CD4-positive, alpha-beta T cell (primary cell): ENCODE data around the gene CDH4. TPM values are rescaled to one million over a fixed set of nuclear protein-coding genes. Genes with fewer than 3 reads are reported as not detected.

Source experiments
- ATAC-seq: fragments of 200-7000 bp; cut with Tn5 transposase; one replicate; pipeline ENCODE4 v1.10.0; 2022; ENCODE audit warnings: mild to moderate bottlenecking; ENCODE audit not compliant: poor library complexity
- CTCF ChIA-PET: fragments of 350-600 bp; sonication (Branson Sonifier 250); formaldehyde crosslinking; loops from one replicate; lab custom pipeline; 2021; ENCODE audit warnings: antibody characterized with exemption, inconsistent platforms; lab: Charles Lee
- POLR2A ChIA-PET: fragments of 350-600 bp; sonication (Branson Sonifier 250); formaldehyde crosslinking; loops from one replicate; lab custom pipeline; 2021; ENCODE audit warnings: antibody characterized with exemption, inconsistent platforms; lab: Charles Lee
- DNase-seq, 14 experiments: peaks; one replicate each; pipeline ENCODE4 v3.0.0-alpha.2; 2013 to 2020; ENCODE audit warnings: mixed read lengths in 2 of 14
- H3K27ac ChIP-seq, 2 donors: one replicate each; pipeline versions ENCODE4 v1.5.1 to v1.7.0; 2013; ENCODE audit warnings: low read length in 2 of 2, low read depth in 1 of 2, mild to moderate bottlenecking in 1 of 2
- H3K27me3 ChIP-seq, 2 experiments: 1 replicate in 1 of 2; 2 replicates in 1 of 2; pipeline versions ENCODE4 v1.6.1 to v1.7.0; 2013; ENCODE audit warnings: low read length in 2 of 2, control low read depth in 1 of 2, mild to moderate bottlenecking in 1 of 2, moderate library complexity in 1 of 2; ENCODE audit not compliant: insufficient read depth in 2 of 2, control insufficient read depth in 1 of 2
- H3K36me3 ChIP-seq: one replicate; pipeline ENCODE4 v1.6.1; 2013; ENCODE audit warnings: low read length, control low read depth; ENCODE audit not compliant: insufficient read depth
- H3K4me1 ChIP-seq: one replicate; pipeline ENCODE4 v1.6.1; 2013; ENCODE audit warnings: low read length, control low read depth; ENCODE audit not compliant: insufficient read depth
- H3K4me3 ChIP-seq: one replicate; pipeline ENCODE4 v1.5.1; 2013; ENCODE audit warnings: mild to moderate bottlenecking, low read length, moderate library complexity
- H3K9me3 ChIP-seq, 2 experiments: 1 replicate in 1 of 2; 2 replicates in 1 of 2; pipeline versions ENCODE4 v1.6.1 to v1.7.0; 2013; ENCODE audit warnings: low read length in 2 of 2, mild to moderate bottlenecking in 2 of 2, control low read depth in 1 of 2, moderate library complexity in 1 of 2; ENCODE audit not compliant: control insufficient read depth in 1 of 2, insufficient read depth in 1 of 2
- H3K27ac Mint-ChIP-seq: one replicate; pipeline ENCODE4 v1.8.0; 2020; ENCODE audit warnings: mixed read lengths
- H3K27me3 Mint-ChIP-seq: one replicate; pipeline ENCODE4 v1.8.0; 2021; ENCODE audit warnings: mixed read lengths
- H3K36me3 Mint-ChIP-seq: one replicate; pipeline ENCODE4 v1.8.0; 2021; ENCODE audit warnings: low read depth, mixed read lengths
- H3K4me1 Mint-ChIP-seq: one replicate; pipeline ENCODE4 v1.8.0; 2021; ENCODE audit warnings: low read depth, mixed read lengths
- H3K4me3 Mint-ChIP-seq: one replicate; pipeline ENCODE4 v1.8.0; 2020; ENCODE audit warnings: mild to moderate bottlenecking, mixed read lengths
- H3K9me3 Mint-ChIP-seq: one replicate; pipeline ENCODE4 v1.8.0; 2020; ENCODE audit warnings: mixed read lengths
- CTCF ChIP-seq: fragments of 200-600 bp; IDR thresholded peaks from one replicate; pipeline ENCODE4 v1.8.0; 2022; ENCODE audit warnings: antibody characterized with exemption, mild to moderate bottlenecking
- intact Hi-C, 2 experiments: fragments of 100-400 bp; cut with DNase I in 1 of 2; cut with micrococcal nuclease in 1 of 2; formaldehyde crosslinking; loops; one replicate each; pipeline versions ENCODE4 v1.15.1 to v1.9.0; 2023 to 2025; cut with DNase I, micrococcal nuclease
- total RNA-seq, 174 experiments: library from RNA in 2 of 174; stranded (reverse) in 2 of 174; gene quantifications; one replicate each; pipeline ENCODE4 v1.2.3 and lab custom pipeline; 2021 to 2026

CDH4 gene
- total RNA-seq, 2 experiments from 2014 or later = 0.11 TPM

- no peak for TF ChIP-seq CTCF
- Mint-ChIP-seq H3K9me3 (peaks cover 3% of the 10 kb centered on the region), H3K4me3 (no peak overlapping the region), H3K27me3 (no peaks in the 10 kb centered on the region), H3K4me1 (no peaks in the 10 kb centered on the region), H3K36me3 (no peaks in the 10 kb centered on the region), H3K27ac (no peak overlapping the region)
- no peaks in the 10 kb centered on the region for H3K36me3 ChIP-seq
- H3K27me3 ChIP-seq = no peaks in the 10 kb centered on the region
- no peak overlapping the region for H3K27ac ChIP-seq
- no peaks in the 10 kb centered on the region for H3K4me1 ChIP-seq
- intact Hi-C loops = no loop called here
- peaks cover 18 to 35% of the 10 kb centered on the region in 2 experiments for H3K9me3 ChIP-seq
- ChIA-PET CTCF (no interaction called here), POLR2A (no interaction called here)
- no peak for ATAC-seq
- no peak for DNase-seq
- no peak overlapping the region for H3K4me3 ChIP-seq
These were observed 497.5 kb downstream of the CDH4 start for GRCh38 chr20:61749406-61750075.

GRCh38 chr20:61750093-61750492 lies 498.0 kb downstream of the CDH4 start:
- ATAC-seq = no peak
- Histone ChIP-seq H3K9me3 (peaks cover 18 to 30% of the 10 kb centered on the region in 2 experiments), H3K36me3 (no peaks in the 10 kb centered on the region), H3K27ac (no peak overlapping the region), H3K4me1 (no peaks in the 10 kb centered on the region), H3K4me3 (no peak overlapping the region), H3K27me3 (no peaks in the 10 kb centered on the region)
- ChIA-PET POLR2A (no interaction called here), CTCF (no interaction called here)
- no peak overlapping the region for H3K27ac Mint-ChIP-seq
- no peak for TF ChIP-seq CTCF
- no peaks in the 10 kb centered on the region for H3K4me1 Mint-ChIP-seq
- peaks cover 3% of the 10 kb centered on the region for H3K9me3 Mint-ChIP-seq
- H3K4me3 Mint-ChIP-seq = no peak overlapping the region
- DNase-seq = no peak
- intact Hi-C loops = no loop called here
- H3K36me3 Mint-ChIP-seq = no peaks in the 10 kb centered on the region
- no peaks in the 10 kb centered on the region for H3K27me3 Mint-ChIP-seq

DNA sequence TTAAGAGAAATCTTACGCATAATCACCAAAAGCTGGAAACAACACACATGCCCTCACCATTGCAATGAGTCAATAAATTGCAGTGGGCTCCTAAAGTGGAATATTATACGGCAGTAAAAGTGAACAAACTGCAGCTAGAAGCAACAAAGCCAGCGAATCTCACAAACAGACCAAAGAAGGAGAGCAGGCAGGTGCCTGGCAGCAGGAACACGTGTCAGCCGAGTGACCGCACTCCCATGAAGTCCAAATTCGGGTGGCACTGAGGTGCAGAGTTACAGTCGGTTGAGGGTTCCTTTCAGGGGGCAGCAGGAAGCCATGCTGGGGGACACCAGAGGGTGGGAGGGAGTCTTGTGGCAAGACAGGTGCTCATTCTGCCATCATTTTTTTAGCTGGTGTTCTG lies 500.5 kb downstream of the CDH4 start:
- Mint-ChIP-seq H3K27me3 (no peaks in the 10 kb centered on the region), H3K27ac (no peak overlapping the region), H3K4me1 (no peaks in the 10 kb centered on the region), H3K9me3 (peaks cover 1% of the 10 kb centered on the region), H3K4me3 (no peak overlapping the region), H3K36me3 (no peaks in the 10 kb centered on the region)
- Histone ChIP-seq H3K9me3 (peaks cover 12 to 18% of the 10 kb centered on the region in 2 experiments), H3K4me3 (no peak overlapping the region), H3K4me1 (no peaks in the 10 kb centered on the region), H3K27me3 (no peaks in the 10 kb centered on the region), H3K36me3 (no peaks in the 10 kb centered on the region), H3K27ac (no peak overlapping the region)
- POLR2A ChIA-PET = no interaction called here
- no peak for ATAC-seq
- no peak for DNase-seq
- TF ChIP-seq CTCF = no peak
- CTCF ChIA-PET = no interaction called here
- intact Hi-C loops = no loop called here
